Stimulated activated CD4-positive, alpha-beta T cell treated with anti-CD3 and anti-CD28 coated beads, Interleukin-4, amount 100 ng/mL, for 1 hour (primary cell): ENCODE data around the gene PHF20.
A peak's percentile ranks its signal among the peaks of the same experiment; 100 is the strongest.
"Not testable (repeated sequence)": the region's sequence is repeated elsewhere in the genome, so short reads cannot be mapped to it uniquely, and the experiment has no call there.

Experiments
- DNase-seq: peaks from one replicate; pipeline ENCODE4 v3.0.0-alpha.2; 2020

PHF20 gene

GRCh38 chr20:35771689-35772562 lies at the start of gene PHF20:
PHF20 (plus strand) TSS chr20:35772015; CDS start chr20:35801523, 29,508 bp downstream.
- DNase-seq = peak; percentile 100

GRCh38 chr20:35723275-35723639 lies 48.6 kb upstream of the PHF20 start:
- not testable (repeated sequence) for DNase-seq

- not testable (repeated sequence) for DNase-seq
These were observed 48.0 kb upstream of the PHF20 start for GRCh38 chr20:35723652-35724320.

GRCh38 chr20:35724321-35725230 lies 47.2 kb upstream of the PHF20 start:
- no peak for DNase-seq

GRCh38 chr20:35726842-35727711 lies 44.7 kb upstream of the PHF20 start:
- no peak for DNase-seq

- no peak for DNase-seq
These were observed 42.5 kb upstream of the PHF20 start for GRCh38 chr20:35729283-35729807.

GRCh38 chr20:35729836-35730582 lies 41.8 kb upstream of the PHF20 start:
- DNase-seq = no peak

GRCh38 chr20:35730583-35731468 lies 41.0 kb upstream of the PHF20 start:
- no peak for DNase-seq

- no peak for DNase-seq
These were observed 40.4 kb upstream of the PHF20 start for GRCh38 chr20:35731469-35731788.

GRCh38 chr20:35731862-35732643 lies 39.8 kb upstream of the PHF20 start:
- DNase-seq = no peak

- DNase-seq = no peak
These were observed 39.2 kb upstream of the PHF20 start for GRCh38 chr20:35732644-35732982.

- no peak for DNase-seq
These were observed 37.4 kb upstream of the PHF20 start for GRCh38 chr20:35734374-35734773.

GRCh38 chr20:35734777-35735649 lies 36.8 kb upstream of the PHF20 start:
- no peak for DNase-seq

- DNase-seq = no peak
These were observed 35.9 kb upstream of the PHF20 start for GRCh38 chr20:35735826-35736470.

GRCh38 chr20:35737865-35738333 lies 33.9 kb upstream of the PHF20 start:
- DNase-seq = no peak

GRCh38 chr20:35738410-35739179 lies 33.2 kb upstream of the PHF20 start:
- DNase-seq = no peak
